Aorta (tissue), 5 donors: ENCODE data around the gene ZBTB25. TPM values are rescaled to one million over a fixed set of nuclear protein-coding genes. Genes with fewer than 3 reads are reported as not detected.

ENCODE experiments used
- ATAC-seq: fragments of 200-7000 bp; cut with Tn5 transposase; one replicate; pipeline ENCODE4 v1.9.1; 2022; ENCODE audit warnings: moderate library complexity; ENCODE audit not compliant: low FRiP score
- DNase-seq, 2 donors: peaks; one replicate each; pipeline ENCODE4 v3.0.0-alpha.2; 2020
- H3K27ac ChIP-seq, 2 donors: one replicate each; pipeline ENCODE4 v1.5.1; 2013; ENCODE audit warnings: low read length in 2 of 2, mild to moderate bottlenecking in 2 of 2, moderate library complexity in 2 of 2, control low read depth in 1 of 2, inconsistent platforms in 1 of 2, low read depth in 1 of 2
- H3K27me3 ChIP-seq, 2 donors: one replicate each; pipeline ENCODE4 v1.6.1; 2013; ENCODE audit warnings: control low read depth in 1 of 2, low read length in 1 of 2, mild to moderate bottlenecking in 1 of 2, moderate library complexity in 1 of 2; ENCODE audit not compliant: insufficient read depth in 2 of 2, control insufficient read depth in 1 of 2
- H3K36me3 ChIP-seq, 2 donors: one replicate each; pipeline ENCODE4 v1.6.1; 2013; ENCODE audit warnings: control low read depth in 1 of 2, low read length in 1 of 2, mild to moderate bottlenecking in 1 of 2; ENCODE audit not compliant: insufficient read depth in 2 of 2, control insufficient read depth in 1 of 2
- H3K4me1 ChIP-seq, 2 donors: one replicate each; pipeline ENCODE4 v1.6.1; 2013; ENCODE audit warnings: low read length in 2 of 2, control low read depth in 1 of 2, mild to moderate bottlenecking in 1 of 2, moderate library complexity in 1 of 2; ENCODE audit not compliant: insufficient read depth in 2 of 2, control insufficient read depth in 1 of 2
- H3K4me3 ChIP-seq, 2 donors: one replicate each; pipeline ENCODE4 v1.5.1; 2013; ENCODE audit warnings: low read length in 2 of 2, control low read depth in 1 of 2, mild to moderate bottlenecking in 1 of 2
- H3K9me3 ChIP-seq: one replicate; pipeline ENCODE4 v1.6.1; 2013; ENCODE audit warnings: mild to moderate bottlenecking, low read length; ENCODE audit not compliant: control insufficient read depth
- WGBS, 2 donors: extraction: QIAGEN DNeasy Blood & Tissue Kit; methylation state at CpG; one replicate each; pipeline ENCODE4 v1.1.7; 2013; 5-methylcytosine and 5-hydroxymethylcytosine counted together
- intact Hi-C, 2 donors: fragments of 100-400 bp; cut with DNase I; formaldehyde crosslinking; loops; one replicate each; pipeline versions ENCODE4 v1.14.2 to v1.15.0; 2022
- polyA plus RNA-seq, 2 donors: library from polyadenylated mRNA; stranded (reverse); fragments of 200-250 nt; gene quantifications; one replicate each; pipeline ENCODE4 v1.2.3, GENCODE V29; 2013
- total RNA-seq, 2 donors: library from RNA; stranded (reverse); fragmentation: NEBNext Ultra II Directional; extraction: Animal tissue kit (Norgen Biotek cat#: 25700); gene quantifications; one replicate each; pipeline ENCODE4 v1.2.1, GENCODE V29; 2021
- donor health status: healthy with polysubstance abuse.
- donor health status: Bipolar disorder and iron deficiency.
- donor health status: DM: no; HTN: no; CAD: no.
- donor health status: DM: no; HTN: no; CAD: no.
- donor health status: DM: yes; HTN: yes; CAD: no.

Gene ZBTB25
- total and polyA plus RNA-seq, 4 donors = 0.38 to 25.4 (median 12.2) TPM

DNA sequence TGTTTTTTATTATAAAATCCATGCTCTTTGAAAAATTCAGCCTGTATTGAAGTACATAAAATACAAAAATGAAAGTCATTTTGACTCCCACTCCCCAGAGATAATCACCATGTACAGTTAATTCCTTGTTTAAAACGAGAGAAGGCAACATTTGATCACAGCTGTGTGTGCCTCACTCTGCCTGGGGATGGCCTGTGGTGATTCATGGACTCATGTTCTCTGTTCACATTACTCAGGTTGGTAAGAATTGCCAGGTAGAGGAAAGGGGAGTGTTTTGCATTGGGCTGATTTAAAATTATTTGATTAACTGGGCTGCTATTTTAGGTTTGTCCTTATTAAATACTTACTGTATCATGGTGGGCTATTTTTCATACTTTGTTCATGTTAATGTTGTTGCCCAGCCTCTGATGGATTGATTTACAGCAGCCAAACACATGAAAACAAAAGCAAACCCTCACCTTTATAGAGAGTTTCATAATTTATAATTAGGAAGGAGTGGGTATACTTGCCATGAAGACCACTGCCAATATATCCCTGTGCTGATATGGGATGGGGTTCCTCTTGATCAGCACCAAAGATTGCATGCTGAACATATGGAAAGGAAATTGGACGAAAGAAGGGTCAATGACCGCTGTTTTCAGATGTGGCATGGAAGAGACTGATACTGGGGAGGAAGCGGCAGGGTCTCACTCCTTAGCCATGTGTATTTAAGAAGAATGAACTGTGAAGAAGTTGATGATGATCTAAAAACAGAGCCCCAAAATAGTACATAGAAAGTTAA lies 3.9 kb upstream of the ZBTB25 start:
- Histone ChIP-seq H3K4me3 (no peak overlapping the region), H3K27me3 (no peaks in the 10 kb centered on the region), H3K9me3 (no peaks in the 10 kb centered on the region), H3K4me1 (peaks cover 2 to 4% of the 10 kb centered on the region in 2 donors), H3K36me3 (no peaks in the 10 kb centered on the region), H3K27ac (no peak overlapping the region)
- 74% methylated on average over 4 of the region's 4 CpGs for WGBS, 2 donors
- DNase-seq (no peak), ATAC-seq (no peak)
- intact Hi-C loops = loop anchor here (5.0 kb wide), 2 partner anchors 35 to 130 kb away; partner anchors contain the start of gene HSPA2 (in 1 of the 2)

DNA sequence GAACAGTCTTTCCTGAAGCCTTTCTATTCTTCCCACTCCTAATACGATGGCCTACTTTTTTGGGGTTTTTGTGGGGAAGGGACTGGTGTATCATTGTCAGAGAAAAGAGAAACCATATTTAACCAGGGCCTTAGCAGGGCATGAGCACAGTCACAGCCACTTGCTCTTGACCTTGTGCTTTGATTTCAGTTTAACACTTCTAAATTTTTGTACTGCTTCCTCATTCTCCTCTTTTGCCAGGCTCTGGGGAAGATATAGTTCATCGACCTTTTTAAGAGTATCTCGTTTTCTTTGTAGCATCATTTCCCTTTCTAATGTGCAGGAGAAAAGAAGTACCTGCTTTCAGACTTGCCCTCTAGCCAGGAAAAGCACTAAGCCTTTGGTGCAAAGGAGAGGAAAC lies 3.1 kb upstream of the ZBTB25 start:
- Histone ChIP-seq H3K36me3 (no peaks in the 10 kb centered on the region), H3K4me1 (peaks cover 2 to 4% of the 10 kb centered on the region in 2 donors), H3K9me3 (no peaks in the 10 kb centered on the region), H3K4me3 (no peak overlapping the region), H3K27me3 (no peaks in the 10 kb centered on the region), H3K27ac (no peak overlapping the region)
- ATAC-seq (no peak), DNase-seq (no peak)
- intact Hi-C loops = loop anchor here (5.0 kb wide), 2 partner anchors 36 to 131 kb away; partner anchors contain the start of gene HSPA2 (in 1 of the 2)
- WGBS, 2 donors = 43 to 46% methylated on average over 3 of the region's 3 CpGs

DNA sequence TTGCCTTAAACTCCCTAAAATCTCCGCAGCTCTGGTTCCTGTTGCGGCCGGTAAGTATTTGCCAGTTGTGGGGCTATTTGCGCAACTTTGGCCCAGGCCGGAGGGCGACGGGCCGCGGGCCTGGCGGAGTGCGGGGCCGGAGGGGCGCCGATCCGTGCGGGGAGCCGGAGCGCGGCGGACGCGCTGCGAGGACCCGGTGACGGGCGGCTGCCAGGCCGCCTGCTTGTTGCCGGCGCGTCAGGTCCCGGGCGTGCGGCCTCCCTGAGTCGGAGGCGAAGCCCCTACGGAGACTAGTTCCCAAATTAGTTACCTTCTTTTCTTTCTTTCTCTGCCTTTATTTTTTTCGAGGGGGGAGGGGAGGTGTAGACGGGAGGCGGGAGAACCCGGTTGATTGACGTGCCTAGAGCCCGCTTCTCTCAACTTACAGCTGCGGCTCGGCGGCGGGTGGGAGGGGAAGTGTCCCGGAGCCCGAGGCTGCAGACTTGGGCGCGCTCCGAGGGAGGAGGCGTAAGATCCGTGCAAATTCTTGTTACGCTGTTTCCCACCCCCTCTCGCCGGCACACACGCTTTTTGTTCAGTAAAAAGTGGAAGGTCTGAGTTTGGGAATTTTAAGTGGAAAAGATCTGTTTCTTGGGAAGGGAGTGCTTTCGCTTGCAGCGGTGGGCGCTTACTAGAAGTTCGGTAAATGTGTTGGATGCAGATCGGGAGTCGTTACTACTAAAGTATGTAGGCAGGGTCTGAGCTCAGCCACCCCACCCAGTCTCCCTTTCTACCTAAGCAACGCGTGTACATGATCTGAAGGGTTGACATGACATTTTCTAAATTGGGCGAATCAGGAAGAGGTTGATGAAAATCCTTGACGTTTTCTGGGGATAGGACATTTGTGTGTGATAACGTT lies 1.5 kb upstream of the ZBTB25 start:
- 0% methylated on average over 68 of the region's 68 CpGs for WGBS, 2 donors
- H3K4me1 ChIP-seq = no peaks in the 10 kb centered on the region
- no peaks in the 10 kb centered on the region for H3K27me3 ChIP-seq
- H3K4me3 ChIP-seq = peak overlapping the region; percentile 74 to 88
- peak; percentile 95 for DNase-seq
- H3K27ac ChIP-seq = peak overlapping the region; percentile 58 to 94
- H3K9me3 ChIP-seq = no peaks in the 10 kb centered on the region
- intact Hi-C loops = loop anchor here (2.0 to 5.0 kb wide), 4 partner anchors 36 to 132 kb away; partner anchors contain the start of genes HSPA2 (in 2 of the 2) and MTHFD1 (in 1 of the 2)
- no peaks in the 10 kb centered on the region for H3K36me3 ChIP-seq
- peak; percentile 76 for ATAC-seq

DNA sequence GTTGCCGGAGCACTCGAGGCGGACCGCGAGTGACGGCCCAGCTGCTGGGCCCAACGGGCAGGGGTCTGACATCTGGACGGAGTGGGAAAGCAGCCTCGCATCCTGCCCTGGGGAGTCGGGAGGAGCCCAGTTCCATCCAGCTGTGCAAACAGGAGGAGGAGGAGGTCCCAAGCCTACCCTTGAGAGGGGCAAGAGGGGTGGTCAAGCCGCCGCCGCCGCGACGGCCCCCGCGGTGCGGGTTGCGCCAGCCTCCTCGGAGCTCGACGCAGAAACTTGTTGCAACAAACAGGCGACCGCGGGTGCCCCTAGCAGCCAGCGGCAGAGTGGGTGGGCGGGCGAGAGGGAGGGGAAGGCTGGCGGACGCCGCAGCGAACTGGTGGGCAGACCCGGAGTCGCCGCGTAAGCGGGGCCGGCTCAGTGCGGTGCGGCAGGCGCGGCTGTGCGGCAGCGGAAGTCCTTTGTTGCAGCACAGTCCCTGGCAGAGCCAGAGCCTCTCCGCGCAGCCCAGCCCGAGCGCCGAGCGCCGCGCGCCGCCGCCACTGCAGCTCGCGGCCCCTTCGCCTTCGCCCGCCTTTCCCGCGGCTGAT lies 765 bp upstream of the ZBTB25 start, which contains the start of gene ZBTB1:
Gene ZBTB1, plus strand, starts transcription at position 461 of the 587 bp plus-strand sequence. CDS start 16,735 bp downstream, outside the sequence.
- DNase-seq (peak; percentile 92 to 95), ATAC-seq (peak; percentile 84)
- no peaks in the 10 kb centered on the region for H3K36me3 ChIP-seq
- intact Hi-C loops = loop anchor here in 1 of 2 donors (2.0 to 5.0 kb wide), 2 partner anchors 36 to 117 kb away; partner anchors contain the start of genes HSPA2 and MTHFD1
- no peaks in the 10 kb centered on the region for H3K4me1 ChIP-seq
- no peaks in the 10 kb centered on the region for H3K9me3 ChIP-seq
- 0% methylated on average over 46 to 63 of the region's 63 CpGs for WGBS, 2 donors
- peak within 1 kb of the TSS; percentile 74 to 88 for H3K4me3 ChIP-seq
- no peaks in the 10 kb centered on the region for H3K27me3 ChIP-seq
- H3K27ac ChIP-seq = peak within 1 kb of the TSS; percentile 58 to 94

DNA sequence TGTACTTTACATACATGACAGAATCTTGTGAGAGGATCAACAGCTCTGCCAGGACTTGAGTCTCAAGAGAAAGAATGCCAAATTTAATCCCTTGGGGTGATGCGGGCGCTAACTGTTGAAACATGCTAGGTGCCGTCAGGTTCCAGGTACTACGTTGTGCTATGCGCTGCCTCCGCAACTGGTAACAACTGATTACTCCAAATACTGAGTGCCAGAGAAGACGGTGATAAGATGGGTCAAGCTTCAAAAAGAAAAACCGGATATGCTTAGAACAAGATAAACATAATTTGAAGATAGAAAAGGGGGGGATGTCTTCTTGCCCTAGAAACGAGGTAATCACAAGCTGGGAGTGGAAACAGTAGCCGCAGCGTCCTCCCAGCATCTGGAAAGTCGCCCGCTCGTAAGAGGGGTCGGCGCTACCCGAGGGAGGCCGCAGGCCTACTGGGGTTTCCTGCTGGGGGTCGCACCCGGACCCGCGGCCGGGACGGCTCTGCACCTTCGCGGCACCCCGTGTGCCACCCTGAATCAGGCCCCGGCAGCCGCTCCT lies 678 bp downstream of the ZBTB25 start:
- H3K9me3 ChIP-seq = no peaks in the 10 kb centered on the region
- WGBS, 2 donors = 1% methylated on average over 27 to 29 of the region's 29 CpGs
- DNase-seq (no peak), ATAC-seq (peak; percentile 0)
- H3K4me1 ChIP-seq = no peaks in the 10 kb centered on the region
- H3K27me3 ChIP-seq = no peaks in the 10 kb centered on the region
- intact Hi-C loops = loop anchor here in 1 of 2 donors (5.0 kb wide), 1 partner anchor 116 kb away; the partner anchor contains the start of gene MTHFD1
- peak overlapping the region; percentile 71 to 88 for H3K4me3 ChIP-seq
- no peaks in the 10 kb centered on the region for H3K36me3 ChIP-seq
- peak overlapping the region; percentile 89 to 94 for H3K27ac ChIP-seq

DNA sequence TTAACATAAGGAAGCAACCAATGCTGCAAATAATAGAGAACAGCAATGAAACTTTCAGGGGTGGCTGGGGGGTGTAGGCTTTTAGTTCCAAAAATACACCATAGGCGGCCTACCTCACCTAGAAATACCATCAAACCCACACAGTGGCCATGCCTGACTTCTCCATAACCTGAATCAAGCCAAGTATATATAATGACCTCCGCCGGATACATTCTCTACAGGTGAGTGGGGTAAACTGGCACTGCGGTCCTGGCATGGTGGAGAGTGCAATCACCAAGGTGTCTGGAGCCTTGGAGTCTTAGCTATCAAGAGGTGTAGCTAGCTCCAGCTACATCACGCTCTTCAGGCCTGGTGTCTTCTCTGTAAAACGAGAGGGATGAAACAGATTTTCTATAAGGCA lies 1.2 kb downstream of the ZBTB25 start:
- Histone ChIP-seq H3K4me3 (peak overlapping the region; percentile 71 to 88), H3K4me1 (no peaks in the 10 kb centered on the region), H3K27me3 (no peaks in the 10 kb centered on the region), H3K36me3 (no peaks in the 10 kb centered on the region), H3K9me3 (no peaks in the 10 kb centered on the region), H3K27ac (peak overlapping the region; percentile 89 to 94)
- 57 to 60% methylated on average over 6 of the region's 6 CpGs for WGBS, 2 donors
- DNase-seq (no peak), ATAC-seq (no peak)
- intact Hi-C loops = loop anchor here in 1 of 2 donors (5.0 kb wide), 1 partner anchor 115 kb away; the partner anchor contains the start of gene MTHFD1

DNA sequence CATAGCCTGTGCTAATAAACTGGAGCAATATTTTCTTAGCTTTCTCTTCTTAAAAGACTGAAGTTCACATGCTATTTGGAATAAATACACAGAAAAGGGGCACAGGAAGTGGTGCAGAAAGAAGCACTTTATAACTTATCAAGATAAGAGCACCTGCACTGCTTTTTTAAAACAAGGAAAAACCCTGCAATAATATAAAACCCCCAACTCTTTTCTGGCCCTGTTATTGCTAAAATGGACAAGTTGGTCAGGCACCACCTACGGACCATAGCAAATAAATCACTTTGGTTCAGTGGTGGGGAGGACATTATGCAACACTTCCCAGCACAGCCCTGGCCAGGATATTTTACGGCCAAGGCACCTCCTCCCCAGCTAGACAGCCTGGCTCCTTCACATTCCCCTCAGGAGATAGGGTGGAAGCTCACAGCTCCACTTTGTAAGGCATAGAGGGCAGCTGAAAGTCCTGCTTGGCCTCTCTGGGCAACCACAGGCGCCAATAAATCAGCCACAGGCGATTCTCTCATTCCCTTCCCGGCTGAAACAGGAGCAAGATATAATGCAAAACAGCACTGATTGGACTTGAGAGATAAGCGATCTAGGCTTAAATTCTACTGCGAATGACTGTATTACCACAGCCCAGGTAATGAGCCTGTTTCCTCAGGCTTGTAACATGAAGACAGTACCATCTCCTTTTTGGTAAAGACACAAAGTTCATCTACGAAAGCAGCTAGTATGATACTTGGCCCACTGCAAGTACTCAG lies 2.0 kb downstream of the ZBTB25 start:
- peak in 1 of 2 donors; percentile 69 for DNase-seq
- 50 to 51% methylated on average over 8 of the region's 8 CpGs for WGBS, 2 donors

More for the DNA sequence above, 2.0 kb downstream of the ZBTB25 start:
- Histone ChIP-seq H3K27me3 (no peaks in the 10 kb centered on the region), H3K27ac (peak overlapping the region; percentile 25 to 94), H3K36me3 (no peaks in the 10 kb centered on the region), H3K4me3 (no peak overlapping the region), H3K4me1 (no peaks in the 10 kb centered on the region), H3K9me3 (no peaks in the 10 kb centered on the region)
- peak; percentile 13 for ATAC-seq
- intact Hi-C loops = loop anchor here in 1 of 2 donors (5.0 kb wide), 1 partner anchor 114 kb away; the partner anchor contains the start of gene MTHFD1
